Measurements from ENCODE around the gene STK10.
A peak's percentile ranks its signal among the peaks of the same experiment; 100 is the strongest.

STK10 gene

GRCh38 chr5:172107571-172107970, 80.5 kb downstream of the STK10 start:
- DNase-seq (ENCODE audit: low spot score), result no peak

DNA sequence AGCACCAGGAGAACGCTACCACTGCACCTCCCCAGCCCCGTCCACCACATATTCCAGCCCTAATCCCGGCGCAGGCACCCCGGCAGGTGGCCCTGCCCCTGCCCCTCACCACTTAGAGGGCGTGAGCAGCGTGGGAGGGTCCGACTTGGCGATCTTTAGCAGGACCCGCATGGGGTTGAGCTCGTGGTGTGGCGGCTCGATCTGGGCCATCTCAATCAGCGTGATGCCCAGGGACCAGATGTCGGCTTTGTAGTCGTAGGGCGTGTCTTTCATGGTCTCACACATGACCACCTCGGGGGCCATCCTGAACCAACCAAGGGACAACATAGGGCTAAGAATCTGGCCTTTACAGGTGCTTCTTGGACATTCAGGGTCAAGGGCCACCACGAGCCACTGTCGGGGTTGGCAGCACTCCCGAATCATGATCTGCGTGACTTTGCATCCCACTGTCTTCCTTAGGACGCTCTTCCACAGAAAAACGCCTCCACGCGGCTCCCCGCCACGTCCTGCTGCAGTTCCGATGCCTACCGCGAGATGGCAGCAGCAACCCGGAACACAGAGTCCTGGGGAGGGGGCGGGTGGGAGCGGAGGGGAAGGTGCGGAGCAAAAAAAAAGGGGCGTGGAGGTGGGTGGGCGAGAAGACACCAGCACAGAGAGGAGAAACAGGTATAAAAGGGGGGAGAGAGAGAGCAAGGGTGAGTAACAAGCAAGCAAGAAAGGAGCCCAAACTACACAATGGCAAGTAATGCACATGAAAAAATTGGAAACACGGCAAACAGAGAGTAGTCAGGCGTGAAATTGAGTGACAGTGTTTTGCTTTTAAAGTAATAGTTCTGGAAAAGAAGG, 81.3 kb downstream of the STK10 start:
- peak; percentile 73 for DNase-seq (ENCODE audit: low spot score)

- DNase-seq (ENCODE audit: low spot score), result no peak
Observed at GRCh38 chr5:172105811-172106210, 82.2 kb downstream of the STK10 start.

GRCh38 chr5:172104801-172105701, 83.0 kb downstream of the STK10 start:
- DNase-seq (ENCODE audit: low spot score), result no peak

- DNase-seq (ENCODE audit: low spot score), result no peak
Observed at GRCh38 chr5:172104021-172104420, 84.0 kb downstream of the STK10 start.

GRCh38 chr5:172102913-172103626, 85.0 kb downstream of the STK10 start:
- no peak for DNase-seq (ENCODE audit: low spot score)

GRCh38 chr5:172102218-172102870, 85.7 kb downstream of the STK10 start:
- DNase-seq (ENCODE audit: low spot score), result no peak

- DNase-seq (ENCODE audit: low spot score), result no peak
Observed at GRCh38 chr5:172101547-172102217, 86.3 kb downstream of the STK10 start.

DNA sequence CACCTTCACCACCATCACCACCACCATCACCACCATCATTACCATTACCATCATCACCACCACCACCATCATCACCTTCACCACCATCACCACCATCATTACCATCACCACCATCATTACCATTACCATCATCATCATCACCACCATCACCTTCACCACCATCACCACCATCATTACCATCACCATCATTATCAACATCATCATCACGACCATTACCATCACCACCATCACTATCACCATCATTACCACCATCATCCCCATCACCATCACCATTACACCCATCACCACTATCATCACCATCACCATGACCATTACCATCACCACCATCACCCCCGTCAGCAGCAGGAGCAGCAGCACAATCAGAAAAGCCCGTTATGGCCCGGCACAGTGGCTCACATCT, 89.1 kb downstream of the STK10 start:
- no peak for DNase-seq (ENCODE audit: low spot score)

- no peak for DNase-seq (ENCODE audit: low spot score)
Observed at GRCh38 chr5:172098046-172098445, 90.0 kb downstream of the STK10 start.

GRCh38 chr5:172097356-172097755, 90.7 kb downstream of the STK10 start:
- no peak for DNase-seq (ENCODE audit: low spot score)

DNA sequence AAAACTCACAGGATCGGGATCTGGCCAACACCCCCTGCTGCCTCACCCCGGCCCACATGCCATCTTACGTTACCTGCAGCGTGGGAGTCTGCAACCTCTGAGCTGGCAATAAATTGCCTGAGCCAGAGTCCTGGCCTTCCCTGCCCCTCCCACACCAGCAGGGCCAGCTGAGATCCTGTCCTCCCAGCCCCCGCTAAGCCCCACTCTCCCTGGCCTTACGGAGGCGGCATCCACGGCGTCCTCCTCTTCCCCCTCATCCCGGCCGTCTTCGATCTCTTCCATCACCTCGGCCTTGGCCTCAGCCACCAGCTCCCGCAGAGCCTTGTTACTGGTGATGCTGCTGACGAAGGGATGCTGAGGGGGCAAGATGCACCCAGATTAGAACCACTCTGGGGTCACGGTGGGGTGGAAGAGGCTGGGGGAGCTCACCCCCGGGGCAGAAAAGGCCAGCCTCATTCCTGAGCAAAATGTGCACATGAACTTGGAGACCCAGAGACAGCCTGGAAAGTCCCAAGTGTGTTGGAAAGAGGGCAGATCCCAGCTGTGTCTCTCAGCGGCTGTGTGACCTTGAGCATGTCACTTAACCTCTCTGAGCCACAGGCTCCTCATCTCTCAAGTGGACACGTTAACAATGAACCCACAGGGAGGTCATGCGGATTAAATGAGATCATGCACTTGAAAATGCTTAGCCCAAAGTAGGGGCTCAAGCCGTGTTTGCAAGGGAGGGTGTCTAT, 91.7 kb downstream of the STK10 start:
- DNase-seq (ENCODE audit: low spot score), result no peak

- DNase-seq (ENCODE audit: low spot score), result no peak
Observed at GRCh38 chr5:172095368-172096206, 92.4 kb downstream of the STK10 start.

DNA sequence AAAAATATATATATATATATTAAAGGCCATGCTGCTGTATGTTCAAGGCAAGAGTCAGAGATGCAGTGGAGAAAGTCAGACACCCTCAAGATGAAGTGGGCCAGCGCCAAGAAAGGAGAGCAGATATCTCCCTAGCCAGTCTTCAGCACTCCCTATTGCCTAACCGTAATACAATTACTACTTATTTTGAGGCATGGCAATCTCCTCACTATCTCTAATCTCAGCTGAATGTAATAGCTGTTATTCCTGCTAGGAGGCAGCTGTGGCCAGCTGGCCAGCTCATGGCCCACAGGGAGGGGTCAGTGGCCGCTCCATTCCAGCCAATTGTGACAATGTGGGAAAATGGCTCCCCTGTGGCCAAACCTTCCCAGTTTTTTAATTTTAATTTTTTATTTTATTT, 94.1 kb downstream of the STK10 start:
- no peak for DNase-seq (ENCODE audit: low spot score)

DNA sequence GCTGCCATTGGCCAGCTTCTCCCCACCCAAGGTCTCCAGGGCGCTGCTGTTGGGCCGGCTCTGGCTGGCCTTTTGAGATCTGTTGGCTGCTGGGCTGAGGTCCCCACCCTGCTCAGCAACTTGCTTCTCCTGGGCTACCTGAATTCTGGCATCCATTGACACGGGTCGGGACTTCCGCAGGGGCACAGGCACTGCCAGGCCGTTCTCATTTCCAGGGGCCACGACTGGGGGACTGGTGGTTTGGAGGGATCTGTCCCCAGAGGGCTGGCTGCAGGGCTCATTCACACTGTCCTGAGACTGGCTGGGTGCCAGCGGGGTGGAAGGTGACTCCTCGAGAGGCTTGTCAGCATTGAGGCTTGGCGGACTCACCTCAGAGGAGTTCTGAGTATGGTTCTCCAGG, 94.5 kb downstream of the STK10 start:
- no peak for DNase-seq (ENCODE audit: low spot score)

DNA sequence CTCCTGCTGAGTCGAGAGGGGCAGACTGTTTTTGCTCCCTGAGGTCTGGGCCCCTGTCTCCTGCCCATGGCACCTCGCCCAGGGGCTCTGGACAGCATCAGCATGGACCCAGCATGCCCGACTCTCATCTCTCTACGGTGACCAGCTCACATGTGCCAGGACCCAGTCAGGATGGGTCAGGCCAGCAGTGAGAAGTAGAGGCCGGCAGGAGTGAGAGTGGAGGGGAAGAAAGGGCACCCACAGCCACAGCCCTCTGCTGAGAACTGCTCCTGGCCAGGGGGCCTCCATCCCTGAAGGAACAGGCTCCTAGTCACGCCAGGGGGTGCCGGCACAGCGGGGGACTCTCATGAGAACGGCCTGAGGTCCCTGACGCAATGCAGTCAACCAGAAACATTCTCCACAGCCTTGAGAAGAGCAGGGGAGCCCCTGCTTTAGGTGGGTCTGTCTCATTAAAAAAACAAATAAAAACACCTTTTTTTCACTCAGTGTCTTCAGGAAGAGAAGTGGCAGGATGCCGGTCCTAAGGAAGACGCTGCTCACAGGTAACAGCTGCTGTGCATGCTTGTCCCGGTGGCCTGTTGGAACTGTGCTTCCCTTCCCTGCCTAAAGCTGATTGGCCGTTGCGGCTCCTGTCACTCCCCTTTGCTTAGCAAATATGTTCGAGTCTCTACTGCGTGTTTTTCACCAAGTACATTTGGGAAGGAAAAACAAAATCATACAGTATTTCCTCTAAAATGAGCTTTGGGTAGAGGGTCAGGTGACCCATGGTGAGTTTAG, 95.9 kb downstream of the STK10 start:
- no peak for DNase-seq (ENCODE audit: low spot score)

- DNase-seq (ENCODE audit: low spot score), result no peak
Observed at GRCh38 chr5:172090976-172091547, 97.0 kb downstream of the STK10 start.

- no peak for DNase-seq (ENCODE audit: low spot score)
Observed at GRCh38 chr5:172089298-172090117, 98.5 kb downstream of the STK10 start.
